OCI-LY7 (cell line): Measurements from ENCODE around the gene QSER1.

Source experiments
- CTCF ChIP-seq: fragments of 200-600 bp; sonication (generic); conservative IDR thresholded peaks from 2 replicates; pipeline ENCODE4 v1.5.1; 2014; ENCODE audit warnings: mild to moderate bottlenecking, antibody characterized with exemption, low read length, moderate library complexity, mixed read lengths
- EZH2phosphoT487 ChIP-seq: fragments of 200-600 bp; sonication (generic); IDR thresholded peaks from 2 replicates; pipeline ENCODE4 v1.6.1; 2018; ENCODE audit warnings: low read depth, borderline replicate concordance, mild to moderate bottlenecking, mixed run types, antibody characterized with exemption, low read length, moderate library complexity, mixed read lengths

DNA sequence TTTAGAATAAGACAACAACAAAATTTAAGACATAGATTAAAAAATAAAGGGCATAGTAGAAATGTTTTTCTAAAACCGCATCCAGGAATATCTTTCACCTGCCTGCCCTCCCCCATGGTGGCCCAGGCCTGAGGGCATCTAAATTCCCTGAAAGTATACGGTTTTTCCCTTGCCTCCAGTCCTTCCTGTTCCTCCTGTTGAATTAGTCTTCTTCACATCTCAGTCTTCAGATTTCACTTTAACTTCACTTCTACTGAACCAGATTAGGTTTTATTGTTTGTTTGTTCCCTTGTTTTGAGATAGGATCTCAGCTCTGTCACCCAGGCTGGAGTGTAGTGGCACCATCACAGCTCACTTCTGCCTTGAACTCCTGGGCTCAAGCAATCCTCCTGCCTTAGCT lies 90.0 kb downstream of the QSER1 start:
- no peak for TF ChIP-seq CTCF
- TF ChIP-seq EZH2phosphoT487, result no peak
